Left colon (tissue), 2 donors: ENCODE measurements around the gene AIFM2. TPM values are rescaled to one million over a fixed set of nuclear protein-coding genes. Genes with fewer than 3 reads are reported as not detected.
A peak's percentile ranks its signal among the peaks of the same experiment; 100 is the strongest.
"Not testable (repeated sequence)": the region's sequence is repeated elsewhere in the genome, so short reads cannot be mapped to it uniquely, and the experiment has no call there.

Experiments used
- ATAC-seq: fragments of 200-7000 bp; cut with Tn5 transposase; one replicate; pipeline ENCODE4 v1.9.1; 2020; ENCODE audit warnings: mild to moderate bottlenecking, moderate library complexity
- DNase-seq, 2 donors: peaks; one replicate each; pipeline ENCODE4 v3.0.0-alpha.2; 2020
- intact Hi-C, 2 donors: fragments of 100-400 bp; cut with DNase I in 1 of 2; cut with micrococcal nuclease in 1 of 2; formaldehyde crosslinking; loops; one replicate each; pipeline versions ENCODE4 v1.11.2 to v1.14.0; 2022; cut with DNase I, micrococcal nuclease
- total RNA-seq, 2 donors: library from RNA; stranded (reverse); fragmentation: NEBNext Ultra II Directional; extraction: Animal tissue kit (Norgen Biotek cat#: 25700); gene quantifications; one replicate each; pipeline ENCODE4 v1.2.1, GENCODE V29; 2021
- donor health status: DM: no; HTN: no; CAD: no.
- donor health status: DM: yes; HTN: yes; CAD: no.

AIFM2 gene
- total RNA-seq, 2 donors from 2014 or later = 21.8 to 32.4 TPM

DNA sequence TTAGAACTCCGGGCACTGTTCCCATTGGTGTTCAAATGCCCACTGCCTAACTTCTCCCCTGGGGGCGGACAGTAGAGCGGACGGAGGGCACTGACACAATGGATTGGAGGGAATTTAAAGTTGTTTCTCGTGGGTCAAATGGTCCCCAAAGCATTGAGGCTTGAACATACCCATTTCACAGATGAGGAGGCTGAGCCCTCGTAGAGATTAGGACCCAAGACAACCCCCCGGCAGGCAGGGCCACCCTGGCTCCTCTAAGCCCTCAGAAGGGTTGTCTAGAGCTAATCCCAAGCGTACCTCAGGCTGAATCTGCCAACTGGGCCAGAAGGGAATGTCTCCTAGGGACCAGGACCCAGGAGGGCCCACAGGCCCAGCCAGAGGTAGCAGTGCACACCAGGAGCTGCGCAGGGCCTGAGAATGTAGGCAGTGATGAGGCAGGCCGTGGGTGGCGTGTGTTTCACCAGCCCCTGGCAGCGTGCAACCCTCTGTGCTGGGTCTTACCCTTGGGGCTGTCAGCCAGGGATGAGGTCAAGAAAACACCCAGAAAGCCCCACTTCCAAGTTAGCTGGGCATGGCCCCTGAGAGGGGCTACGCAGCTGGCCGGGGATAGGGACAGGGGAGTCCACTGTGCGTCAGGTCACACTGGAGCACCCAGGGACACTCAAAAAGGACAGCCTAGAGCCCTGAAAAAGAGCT lies 5.8 kb downstream of the AIFM2 start:
- intact Hi-C loops = no loop called here
- DNase-seq (no peak), ATAC-seq (no peak)

- ATAC-seq = no peak
- intact Hi-C loops = no loop called here
- no peak for DNase-seq
Measured at GRCh38 chr10:70125918-70126552, 6.6 kb downstream of the AIFM2 start.

DNA sequence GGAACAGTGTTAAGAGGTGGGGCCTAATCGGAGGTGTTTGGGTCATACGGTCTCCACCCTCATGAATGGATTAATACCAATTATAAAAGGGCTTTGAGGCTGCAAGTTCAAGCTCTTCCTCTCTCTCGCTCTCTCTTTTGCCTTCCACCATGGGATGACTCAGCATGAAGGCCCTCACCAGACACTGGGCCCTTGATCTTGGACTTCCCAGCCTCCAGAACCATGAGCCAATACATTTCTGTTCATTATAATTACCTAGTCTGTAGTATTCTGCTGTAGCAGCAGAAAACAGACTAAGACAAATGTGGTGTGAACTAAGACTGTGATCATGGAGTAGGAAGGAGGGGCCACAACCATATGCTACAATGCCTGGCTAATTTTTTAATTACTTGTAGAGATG lies 7.7 kb downstream of the AIFM2 start:
- ATAC-seq (no peak), DNase-seq (no peak)
- intact Hi-C loops = no loop called here

DNA sequence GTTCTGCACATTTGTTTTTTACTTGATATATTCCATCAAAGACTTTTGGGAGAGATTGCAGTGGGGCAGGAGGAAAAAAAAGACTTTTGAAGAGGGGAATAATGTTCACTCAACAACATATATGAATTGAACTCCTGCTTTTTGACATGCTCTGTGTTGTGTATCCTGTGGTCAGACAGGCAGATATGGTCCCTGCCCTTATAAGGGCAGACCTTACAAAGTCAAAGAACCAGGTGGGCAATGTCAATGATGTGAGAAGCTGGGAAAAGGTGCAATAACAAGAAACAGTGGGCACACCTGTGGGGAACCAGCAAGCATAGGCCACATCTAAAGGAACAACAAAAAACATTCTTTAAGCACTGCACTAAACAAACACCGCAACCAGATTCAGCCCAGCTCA lies 8.2 kb downstream of the AIFM2 start:
- no peak for DNase-seq
- intact Hi-C loops = no loop called here
- ATAC-seq = no peak

DNA sequence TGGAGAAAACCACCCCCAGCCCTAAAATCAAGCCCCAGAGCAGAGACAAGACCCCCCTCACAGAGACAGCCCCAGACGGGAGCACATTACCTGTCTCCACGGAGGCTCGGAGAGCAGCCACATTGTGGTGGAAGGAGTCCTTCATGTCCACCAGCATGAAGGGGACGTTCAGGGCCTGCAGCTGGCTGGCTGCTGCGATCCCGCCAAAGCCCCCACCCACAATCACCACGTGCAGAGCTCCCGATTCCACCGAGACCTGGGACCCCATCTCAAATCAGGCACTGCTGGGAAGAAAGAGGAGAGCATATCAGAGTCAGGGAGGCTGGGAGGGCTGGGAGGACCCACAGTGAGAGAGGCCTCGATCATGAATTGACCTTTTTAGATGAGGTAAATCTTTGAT lies 8.8 kb downstream of the AIFM2 start:
- intact Hi-C loops = no loop called here
- DNase-seq (no peak), ATAC-seq (no peak)

DNA sequence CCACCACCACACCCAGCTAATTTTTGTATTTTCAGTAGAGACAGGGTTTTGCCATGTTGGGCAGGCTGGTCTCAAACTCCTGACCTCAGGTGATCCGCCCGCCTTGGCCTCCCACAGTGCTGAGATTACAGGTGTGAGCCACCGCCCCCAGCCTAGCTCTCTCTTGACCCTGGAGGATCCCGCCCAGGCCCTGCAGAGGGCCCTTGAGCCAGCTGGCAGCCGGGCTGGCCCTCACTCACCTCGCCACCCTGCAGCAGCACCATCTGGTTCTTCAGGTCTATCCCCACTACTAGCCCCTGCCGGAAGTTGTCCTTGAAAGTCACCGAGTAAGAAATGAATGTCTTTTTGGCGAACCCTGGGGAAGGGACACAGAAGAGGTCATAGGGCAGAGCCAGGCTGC lies 9.5 kb downstream of the AIFM2 start:
- DNase-seq, intact Hi-C loops, ATAC-seq: not testable (repeated sequence)

GRCh38 chr10:70122742-70123141 lies 9.9 kb downstream of the AIFM2 start:
- DNase-seq = no peak
- ATAC-seq = no peak
- intact Hi-C loops = no loop called here

DNA sequence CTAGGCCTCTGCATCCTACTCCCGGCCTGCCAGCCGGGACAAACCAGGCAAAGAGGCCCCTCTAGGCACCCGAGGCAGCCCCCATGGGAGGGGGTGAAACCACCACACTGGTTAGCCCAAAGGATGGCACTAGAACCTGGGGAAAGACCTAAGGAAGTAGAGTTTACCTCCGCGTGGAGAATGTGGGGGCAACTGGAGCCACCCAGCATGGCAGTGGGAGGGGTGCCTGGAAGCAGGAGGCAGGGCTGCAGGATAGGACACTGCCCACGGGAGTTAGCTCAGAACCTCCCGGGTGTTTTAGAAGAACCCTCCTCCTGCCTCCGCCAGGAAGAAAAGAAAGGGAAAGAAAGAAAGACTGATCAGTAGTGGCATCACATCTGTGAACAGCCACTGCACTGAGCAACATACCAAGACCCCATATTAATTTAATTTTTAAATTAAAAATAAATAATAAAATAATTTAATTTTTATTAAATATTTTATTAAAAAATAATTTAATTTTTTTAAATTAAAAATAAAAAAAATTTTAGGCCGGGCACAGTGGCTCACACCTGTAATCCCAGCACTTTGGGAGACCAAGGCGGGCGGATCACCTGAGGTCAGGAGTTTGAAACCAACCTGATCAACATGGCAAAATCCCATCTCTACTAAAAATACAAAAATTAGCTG lies 11.2 kb downstream of the AIFM2 start:
- no peak for ATAC-seq
- DNase-seq = no peak
- intact Hi-C loops = no loop called here

- intact Hi-C loops = no loop called here
- DNase-seq (no peak), ATAC-seq (no peak)
Measured at GRCh38 chr10:70120417-70120816, 12.2 kb downstream of the AIFM2 start.

DNA sequence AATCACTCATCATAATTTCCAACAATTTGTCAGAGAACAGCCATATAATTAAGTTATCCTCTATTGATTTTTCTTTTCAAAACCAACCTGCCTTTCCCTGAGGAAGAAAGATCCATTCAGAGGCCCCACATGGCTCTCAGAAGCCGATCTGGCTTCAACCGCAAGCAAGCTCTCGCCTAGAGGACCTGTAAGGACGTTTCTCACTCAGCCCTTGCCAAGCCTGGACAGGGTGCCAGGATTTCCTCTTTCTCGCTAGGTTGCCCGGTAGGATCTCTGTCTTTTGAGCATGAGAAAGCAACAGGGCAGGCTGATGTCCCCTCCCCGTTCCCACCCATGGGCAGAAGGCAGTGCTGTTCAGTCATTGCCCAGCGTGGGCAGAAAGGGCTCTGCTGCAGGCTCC lies 13.0 kb downstream of the AIFM2 start:
- DNase-seq (no peak), ATAC-seq (no peak)
- intact Hi-C loops = no loop called here

DNA sequence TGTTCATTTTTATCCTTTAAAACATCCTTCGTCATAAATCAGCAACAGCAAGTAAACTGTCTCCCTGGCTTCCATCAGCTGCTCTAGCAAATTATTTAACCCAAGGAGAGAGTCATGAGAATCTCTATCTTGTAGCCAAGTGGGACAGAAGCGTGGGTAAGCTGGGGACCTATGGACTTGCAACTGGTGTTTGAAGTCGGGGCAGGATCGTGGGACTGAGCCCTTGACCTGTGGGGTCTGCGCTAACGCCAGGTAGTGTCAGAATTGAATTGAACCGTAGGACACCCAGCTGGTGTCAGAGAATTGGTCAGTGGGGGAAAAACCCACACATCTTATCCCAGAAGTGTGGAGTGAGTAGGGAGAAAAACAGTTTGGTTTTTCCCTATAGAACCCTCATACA lies 13.4 kb downstream of the AIFM2 start:
- intact Hi-C loops = no loop called here
- ATAC-seq = no peak

DNA sequence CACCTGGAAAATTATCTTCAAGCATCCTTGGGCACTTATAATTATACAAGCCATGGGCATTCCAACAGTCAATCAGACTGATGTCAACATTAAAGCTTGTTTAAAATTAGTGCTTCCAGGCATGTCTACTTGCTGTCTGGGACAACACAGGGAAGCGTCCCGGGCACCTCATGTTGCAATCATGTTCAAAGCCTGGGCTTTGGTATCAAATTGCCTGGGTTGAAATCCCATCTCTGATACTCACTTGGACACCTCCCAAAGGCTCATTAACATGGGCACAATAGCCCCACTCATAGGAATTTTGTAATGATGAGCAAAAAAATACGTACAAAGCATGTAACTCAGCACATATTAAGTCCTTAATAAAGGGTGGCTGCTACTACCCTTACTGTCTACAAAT lies 14.4 kb downstream of the AIFM2 start:
- intact Hi-C loops = no loop called here
- no peak for DNase-seq
- ATAC-seq = no peak

More for the DNA sequence above, 13.4 kb downstream of the AIFM2 start:
- DNase-seq = no peak

DNA sequence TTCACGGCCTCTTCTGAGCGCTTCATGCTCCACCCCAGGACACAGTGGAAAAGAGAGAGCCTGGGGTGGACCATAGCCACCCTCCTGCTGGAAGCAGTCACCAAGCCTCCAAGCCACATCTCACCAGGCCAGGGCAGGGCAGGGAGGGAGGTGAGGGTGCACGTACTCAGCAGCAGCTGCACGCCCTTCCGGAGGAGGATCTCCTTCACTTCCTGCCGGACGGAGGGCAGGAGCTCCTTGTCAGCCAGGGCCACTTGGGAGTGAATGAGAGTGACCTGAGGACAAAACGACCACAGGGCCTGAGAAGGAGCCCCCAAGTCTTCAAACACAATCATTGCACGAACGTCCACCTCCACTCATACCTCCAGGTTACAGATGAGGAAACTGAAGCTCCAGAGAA lies 15.0 kb downstream of the AIFM2 start:
- no peak for DNase-seq
- intact Hi-C loops = no loop called here
- ATAC-seq = no peak

DNA sequence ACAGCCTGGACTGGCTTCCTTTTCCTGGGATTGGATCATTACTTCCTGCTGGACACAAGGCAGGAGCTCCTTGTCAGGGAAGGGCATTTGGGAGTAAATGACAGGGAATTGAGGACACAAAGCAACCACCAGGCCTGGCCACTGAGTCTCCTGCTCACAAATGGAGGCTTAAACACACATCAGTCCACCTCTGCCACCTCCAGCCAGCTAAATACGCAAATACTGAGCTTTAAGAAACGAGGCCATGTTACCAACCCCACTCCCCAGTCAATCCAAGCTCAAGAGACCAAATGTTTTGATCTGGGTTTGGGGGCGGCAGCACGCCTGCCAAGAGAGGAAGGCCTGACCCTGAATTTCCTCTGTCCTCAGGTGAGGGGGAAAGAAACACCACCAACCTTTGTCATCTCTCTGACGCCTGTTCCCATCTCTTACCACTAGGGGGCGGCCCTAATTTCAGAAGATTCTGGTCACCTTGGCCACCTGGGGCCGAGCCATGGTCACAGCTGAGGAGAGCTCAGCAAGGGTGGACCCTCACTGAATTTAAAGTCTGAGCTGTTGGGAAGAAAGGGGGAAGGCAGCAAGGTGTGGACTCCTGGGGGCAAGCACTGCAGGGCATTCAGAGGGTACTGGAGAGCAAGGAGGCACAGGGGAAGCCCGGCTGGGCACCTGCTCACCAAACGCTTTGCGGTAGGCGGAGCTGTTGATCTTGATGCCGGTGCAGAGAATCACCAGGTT lies 16.5 kb downstream of the AIFM2 start:
- ATAC-seq (peak; percentile 83), DNase-seq (peak in 1 of 2 donors; percentile 61)
- intact Hi-C loops = no loop called here

DNA sequence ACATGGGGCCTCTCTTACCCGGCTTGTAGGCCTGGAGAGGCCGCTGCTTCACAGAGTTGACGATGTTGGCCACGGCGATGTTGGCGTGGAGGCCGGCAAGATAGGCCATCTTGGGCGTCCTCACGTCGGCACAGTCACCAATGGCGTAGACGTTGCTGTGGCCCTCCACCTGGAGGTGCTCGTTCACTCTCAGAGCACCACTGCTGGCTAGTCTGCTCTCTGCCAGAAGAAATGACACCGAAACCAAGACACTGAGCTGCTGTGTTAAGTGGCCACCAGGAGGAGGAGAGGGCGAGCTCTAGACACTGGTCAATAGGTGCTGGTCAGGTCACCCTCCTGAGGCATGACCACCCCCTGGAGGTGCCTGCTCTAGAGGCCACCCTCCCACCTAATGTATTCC lies 17.7 kb downstream of the AIFM2 start:
- DNase-seq (no peak), ATAC-seq (no peak)
- intact Hi-C loops = no loop called here

- intact Hi-C loops = no loop called here
- DNase-seq (no peak), ATAC-seq (no peak)
Measured at GRCh38 chr10:70112071-70112470, 20.6 kb downstream of the AIFM2 start.

DNA sequence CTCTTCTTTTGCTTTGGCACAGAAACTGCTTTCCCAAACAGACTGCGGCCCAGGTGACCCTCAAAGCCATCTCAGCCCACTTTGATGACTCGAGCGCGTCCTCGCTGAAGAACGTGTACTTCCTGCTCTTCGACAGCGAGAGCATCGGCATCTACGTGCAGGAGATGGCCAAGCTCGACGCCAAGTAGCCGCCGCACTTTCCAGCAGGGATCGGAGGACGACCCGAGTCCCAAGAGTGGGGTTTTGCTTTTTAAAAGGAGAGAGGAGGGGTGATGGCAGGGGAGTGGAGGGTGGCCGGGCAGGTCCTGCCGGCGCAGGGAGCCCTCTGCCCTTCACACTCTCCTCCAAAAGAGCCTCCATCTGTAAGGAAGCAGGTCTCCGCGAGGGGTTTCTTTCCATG lies 21.1 kb downstream of the AIFM2 start:
- ATAC-seq = no peak
- DNase-seq = no peak
- intact Hi-C loops = no loop called here

DNA sequence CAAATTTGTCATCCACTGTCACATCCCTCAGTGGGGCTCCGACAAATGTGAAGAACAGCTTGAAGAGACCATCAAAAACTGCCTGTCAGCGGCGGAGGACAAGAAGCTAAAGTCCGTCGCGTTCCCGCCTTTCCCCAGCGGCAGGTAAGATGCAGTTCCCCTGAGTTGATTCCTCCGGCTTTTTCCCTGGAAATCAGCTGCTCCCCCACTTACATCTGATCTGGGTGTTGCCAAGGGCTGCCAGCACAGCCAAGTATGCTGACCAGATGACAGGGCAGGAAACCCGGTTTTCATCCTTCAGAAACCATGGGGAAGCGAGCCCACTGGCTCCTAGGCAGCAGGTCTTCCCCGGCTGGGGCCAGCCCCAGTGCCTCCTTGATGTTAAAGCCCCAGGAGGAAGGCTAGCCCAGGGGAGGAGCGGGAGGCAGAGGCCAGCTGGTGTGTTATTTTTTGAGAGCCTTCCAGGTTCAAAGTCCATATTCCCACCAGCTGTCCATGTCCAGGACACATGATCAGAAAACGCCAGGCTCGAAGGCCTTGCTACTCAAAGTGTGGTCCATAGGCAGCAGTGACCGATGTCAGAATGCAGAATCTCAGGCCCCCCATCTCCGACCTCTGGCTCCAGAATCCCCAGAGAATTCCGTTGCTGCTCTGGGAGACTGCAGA lies 23.4 kb downstream of the AIFM2 start:
- ATAC-seq (peak; percentile 60), DNase-seq (no peak)
- intact Hi-C loops = no loop called here
